ENCODE data around the gene ARHGAP22.
"Not testable (repeated sequence)": the region's sequence is repeated elsewhere in the genome, so short reads cannot be mapped to it uniquely, and the experiment has no call there.

DNA sequence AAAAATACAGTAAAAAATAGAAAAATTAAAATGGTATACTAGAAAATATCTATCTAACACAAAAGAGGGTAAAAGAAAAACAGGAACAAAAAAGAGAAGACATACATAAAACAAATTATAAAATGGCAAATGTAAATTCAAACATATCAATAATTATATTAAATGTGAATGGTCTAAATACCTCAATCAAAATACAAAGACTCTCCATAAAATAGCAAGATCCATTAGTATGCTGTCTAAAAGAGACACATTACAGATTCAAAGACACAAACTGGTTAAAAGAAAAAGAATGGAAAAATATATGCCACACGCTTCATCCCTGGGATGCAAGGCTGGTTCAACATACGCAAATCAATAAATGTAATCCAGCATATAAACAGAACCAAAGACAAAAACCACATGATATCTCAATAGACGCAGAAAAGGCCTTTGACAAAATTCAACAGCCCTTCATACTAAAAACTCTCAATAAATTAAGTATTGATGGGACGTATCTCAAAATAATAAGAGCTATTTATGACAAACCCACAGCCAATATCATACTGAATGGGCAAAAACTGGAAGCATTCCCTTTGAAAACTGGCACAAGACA, 36.3 kb upstream of the ARHGAP22 start:
- TF ChIP-seq, protein P1, sequence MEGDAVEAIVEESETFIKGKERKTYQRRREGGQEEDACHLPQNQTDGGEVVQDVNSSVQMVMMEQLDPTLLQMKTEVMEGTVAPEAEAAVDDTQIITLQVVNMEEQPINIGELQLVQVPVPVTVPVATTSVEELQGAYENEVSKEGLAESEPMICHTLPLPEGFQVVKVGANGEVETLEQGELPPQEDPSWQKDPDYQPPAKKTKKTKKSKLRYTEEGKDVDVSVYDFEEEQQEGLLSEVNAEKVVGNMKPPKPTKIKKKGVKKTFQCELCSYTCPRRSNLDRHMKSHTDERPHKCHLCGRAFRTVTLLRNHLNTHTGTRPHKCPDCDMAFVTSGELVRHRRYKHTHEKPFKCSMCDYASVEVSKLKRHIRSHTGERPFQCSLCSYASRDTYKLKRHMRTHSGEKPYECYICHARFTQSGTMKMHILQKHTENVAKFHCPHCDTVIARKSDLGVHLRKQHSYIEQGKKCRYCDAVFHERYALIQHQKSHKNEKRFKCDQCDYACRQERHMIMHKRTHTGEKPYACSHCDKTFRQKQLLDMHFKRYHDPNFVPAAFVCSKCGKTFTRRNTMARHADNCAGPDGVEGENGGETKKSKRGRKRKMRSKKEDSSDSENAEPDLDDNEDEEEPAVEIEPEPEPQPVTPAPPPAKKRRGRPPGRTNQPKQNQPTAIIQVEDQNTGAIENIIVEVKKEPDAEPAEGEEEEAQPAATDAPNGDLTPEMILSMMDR (IDR thresholded peaks at IDR 0.05; ENCODE audit: low read depth, low read length, missing input control): not testable (repeated sequence)
- TF ChIP-seq GABPA (IDR thresholded peaks at IDR 0.05 in 1 of 2, conservative IDR thresholded peaks at IDR 0.05 in 1 of 2); RAD21 (IDR thresholded peaks at IDR 0.05); SP1 (IDR thresholded peaks at IDR 0.05); TAF1 (conservative IDR thresholded peaks at IDR 0.05); EGR1 (IDR thresholded peaks at IDR 0.05; ENCODE audit: low read depth in 2 of 2); YY1 (IDR thresholded peaks at IDR 0.05): not testable (repeated sequence)
- TF ChIP-seq, protein P2, sequence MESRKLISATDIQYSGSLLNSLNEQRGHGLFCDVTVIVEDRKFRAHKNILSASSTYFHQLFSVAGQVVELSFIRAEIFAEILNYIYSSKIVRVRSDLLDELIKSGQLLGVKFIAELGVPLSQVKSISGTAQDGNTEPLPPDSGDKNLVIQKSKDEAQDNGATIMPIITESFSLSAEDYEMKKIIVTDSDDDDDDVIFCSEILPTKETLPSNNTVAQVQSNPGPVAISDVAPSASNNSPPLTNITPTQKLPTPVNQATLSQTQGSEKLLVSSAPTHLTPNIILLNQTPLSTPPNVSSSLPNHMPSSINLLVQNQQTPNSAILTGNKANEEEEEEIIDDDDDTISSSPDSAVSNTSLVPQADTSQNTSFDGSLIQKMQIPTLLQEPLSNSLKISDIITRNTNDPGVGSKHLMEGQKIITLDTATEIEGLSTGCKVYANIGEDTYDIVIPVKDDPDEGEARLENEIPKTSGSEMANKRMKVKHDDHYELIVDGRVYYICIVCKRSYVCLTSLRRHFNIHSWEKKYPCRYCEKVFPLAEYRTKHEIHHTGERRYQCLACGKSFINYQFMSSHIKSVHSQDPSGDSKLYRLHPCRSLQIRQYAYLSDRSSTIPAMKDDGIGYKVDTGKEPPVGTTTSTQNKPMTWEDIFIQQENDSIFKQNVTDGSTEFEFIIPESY (IDR thresholded peaks at IDR 0.05): not testable (repeated sequence)
